ENCODE results near the gene ARFGEF3.

DNA sequence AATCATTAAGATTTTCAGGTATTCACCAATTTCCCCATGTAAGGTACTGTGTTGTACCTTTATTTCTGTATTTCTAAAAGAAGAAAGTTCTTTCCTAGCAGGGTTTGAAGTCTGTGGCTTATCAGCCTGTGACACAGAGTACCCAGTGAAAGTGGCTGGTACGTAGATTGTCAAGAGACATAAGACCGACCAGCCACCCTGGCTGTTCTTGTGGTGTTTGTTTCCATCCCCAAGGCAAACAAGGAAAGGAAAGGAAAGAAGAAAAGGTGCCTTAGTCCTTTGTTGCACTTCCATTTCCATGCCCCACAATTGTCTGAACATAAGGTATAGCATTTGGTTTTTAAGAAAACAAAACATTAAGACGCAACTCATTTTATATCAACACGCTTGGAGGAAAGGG lies 175.3 kb downstream of the ARFGEF3 start:
- TF ChIP-seq, protein P1, sequence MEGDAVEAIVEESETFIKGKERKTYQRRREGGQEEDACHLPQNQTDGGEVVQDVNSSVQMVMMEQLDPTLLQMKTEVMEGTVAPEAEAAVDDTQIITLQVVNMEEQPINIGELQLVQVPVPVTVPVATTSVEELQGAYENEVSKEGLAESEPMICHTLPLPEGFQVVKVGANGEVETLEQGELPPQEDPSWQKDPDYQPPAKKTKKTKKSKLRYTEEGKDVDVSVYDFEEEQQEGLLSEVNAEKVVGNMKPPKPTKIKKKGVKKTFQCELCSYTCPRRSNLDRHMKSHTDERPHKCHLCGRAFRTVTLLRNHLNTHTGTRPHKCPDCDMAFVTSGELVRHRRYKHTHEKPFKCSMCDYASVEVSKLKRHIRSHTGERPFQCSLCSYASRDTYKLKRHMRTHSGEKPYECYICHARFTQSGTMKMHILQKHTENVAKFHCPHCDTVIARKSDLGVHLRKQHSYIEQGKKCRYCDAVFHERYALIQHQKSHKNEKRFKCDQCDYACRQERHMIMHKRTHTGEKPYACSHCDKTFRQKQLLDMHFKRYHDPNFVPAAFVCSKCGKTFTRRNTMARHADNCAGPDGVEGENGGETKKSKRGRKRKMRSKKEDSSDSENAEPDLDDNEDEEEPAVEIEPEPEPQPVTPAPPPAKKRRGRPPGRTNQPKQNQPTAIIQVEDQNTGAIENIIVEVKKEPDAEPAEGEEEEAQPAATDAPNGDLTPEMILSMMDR (conservative IDR thresholded peaks at IDR 0.05 in 1 of 2, IDR thresholded peaks at IDR 0.05 in 1 of 2; ENCODE audit: low read depth in 1 of 2, low read length in 2 of 2) = no peak
- no peak for TF ChIP-seq EZH2 (IDR thresholded peaks at IDR 0.05; ENCODE audit: low read length, missing control alignments)
